HG03097 (cell line): Measurements from ENCODE around the gene HERC3.

Experiments
- ATAC-seq: cut with Tn5 transposase; IDR thresholded peaks from one replicate; pipeline ENCODE4 v1.9.1; 2021; ENCODE audit not compliant: unreplicated experiment, low FRiP score

The HERC3 gene

GRCh38 chr4:88709989-88710388, 117.7 kb downstream of the HERC3 start:
- ATAC-seq = no peak

GRCh38 chr4:88713782-88714181, 121.5 kb downstream of the HERC3 start:
- ATAC-seq = no peak

- ATAC-seq = no peak
Observed at GRCh38 chr4:88718098-88718497, 125.8 kb downstream of the HERC3 start.

GRCh38 chr4:88719381-88719780, 127.1 kb downstream of the HERC3 start:
- ATAC-seq = no peak

GRCh38 chr4:88720451-88721428, 128.5 kb downstream of the HERC3 start:
- ATAC-seq = no peak

GRCh38 chr4:88722276-88722780, 130.0 kb downstream of the HERC3 start:
- ATAC-seq = no peak

GRCh38 chr4:88722828-88723227, 130.5 kb downstream of the HERC3 start:
- no peak for ATAC-seq

- ATAC-seq = no peak
Observed at GRCh38 chr4:88724406-88724805, 132.1 kb downstream of the HERC3 start.

GRCh38 chr4:88725143-88725542, 132.9 kb downstream of the HERC3 start:
- no peak for ATAC-seq

- ATAC-seq = no peak
Observed at GRCh38 chr4:88725986-88726385, 133.7 kb downstream of the HERC3 start.

- ATAC-seq = no peak
Observed at GRCh38 chr4:88728146-88728545, 135.9 kb downstream of the HERC3 start.

GRCh38 chr4:88729146-88729760, 137.0 kb downstream of the HERC3 start:
- no peak for ATAC-seq

- ATAC-seq = no peak
Observed at GRCh38 chr4:88730811-88731210, 138.5 kb downstream of the HERC3 start.

GRCh38 chr4:88731381-88731780, 139.1 kb downstream of the HERC3 start:
- no peak for ATAC-seq

GRCh38 chr4:88732714-88733368, 140.6 kb downstream of the HERC3 start:
- ATAC-seq = no peak

- no peak for ATAC-seq
Observed at GRCh38 chr4:88734403-88734949, 142.2 kb downstream of the HERC3 start.

GRCh38 chr4:88735564-88735963, 143.3 kb downstream of the HERC3 start:
- no peak for ATAC-seq

- no peak for ATAC-seq
Observed at GRCh38 chr4:88736264-88736663, 144.0 kb downstream of the HERC3 start.

- peak; percentile 89 for ATAC-seq
Observed at GRCh38 chr4:88737307-88737941, 145.1 kb downstream of the HERC3 start.

GRCh38 chr4:88738180-88738579, 145.9 kb downstream of the HERC3 start:
- no peak for ATAC-seq
